ENCODE data around the gene TK2.

DNA sequence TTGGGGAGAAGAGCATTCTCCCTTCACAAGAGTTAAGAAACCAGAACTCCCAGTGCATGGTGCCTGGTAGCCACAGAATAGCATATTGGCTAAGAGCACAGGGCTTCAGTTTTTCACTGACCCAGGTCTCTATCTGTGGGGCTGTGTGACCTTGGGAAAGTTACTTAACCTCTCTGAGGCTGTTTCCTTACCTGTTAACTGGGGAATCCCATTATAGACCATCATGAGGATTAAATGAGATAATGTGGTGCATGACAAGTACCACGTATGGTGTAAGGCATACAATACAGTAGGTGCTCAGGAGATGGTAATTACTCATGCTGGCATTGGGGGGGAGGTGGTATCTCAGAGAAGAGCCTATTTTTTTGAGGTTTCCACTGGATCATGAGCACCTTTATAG lies 89.2 kb downstream of the TK2 start:
- TF ChIP-seq REST (IDR thresholded peaks at IDR 0.05; ENCODE audit: low read depth) = no peak
- TF ChIP-seq EGR1 (IDR thresholded peaks at IDR 0.05) = no peak
- no peak for TF ChIP-seq EP300 (IDR thresholded peaks at IDR 0.05; ENCODE audit: borderline replicate concordance)
- TF ChIP-seq, protein P1, sequence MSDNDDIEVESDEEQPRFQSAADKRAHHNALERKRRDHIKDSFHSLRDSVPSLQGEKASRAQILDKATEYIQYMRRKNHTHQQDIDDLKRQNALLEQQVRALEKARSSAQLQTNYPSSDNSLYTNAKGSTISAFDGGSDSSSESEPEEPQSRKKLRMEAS (IDR thresholded peaks at IDR 0.05) = no peak
- TF ChIP-seq TCF12 (IDR thresholded peaks at IDR 0.05; ENCODE audit: low read depth) = no peak
- no peak for TF ChIP-seq CREB1 (IDR thresholded peaks at IDR 0.05; ENCODE audit: low read depth)
- TF ChIP-seq CEBPB (IDR thresholded peaks at IDR 0.05) = no peak
- TF ChIP-seq RAD21 (IDR thresholded peaks at IDR 0.05; ENCODE audit: low read depth) = no peak
- TF ChIP-seq TAF1 (IDR thresholded peaks at IDR 0.05; ENCODE audit: low read depth) = no peak
- no peak for TF ChIP-seq YY1 (IDR thresholded peaks at IDR 0.05; ENCODE audit: low read depth)
- TF ChIP-seq, protein P2, sequence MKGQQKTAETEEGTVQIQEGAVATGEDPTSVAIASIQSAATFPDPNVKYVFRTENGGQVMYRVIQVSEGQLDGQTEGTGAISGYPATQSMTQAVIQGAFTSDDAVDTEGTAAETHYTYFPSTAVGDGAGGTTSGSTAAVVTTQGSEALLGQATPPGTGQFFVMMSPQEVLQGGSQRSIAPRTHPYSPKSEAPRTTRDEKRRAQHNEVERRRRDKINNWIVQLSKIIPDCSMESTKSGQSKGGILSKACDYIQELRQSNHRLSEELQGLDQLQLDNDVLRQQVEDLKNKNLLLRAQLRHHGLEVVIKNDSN (IDR thresholded peaks at IDR 0.05) = no peak

Data from Ishikawa (cell line).